Neural cell (in vitro differentiated cells): ENCODE results near the gene KCNH2. TPM values are rescaled to one million over a fixed set of nuclear protein-coding genes. Genes with fewer than 3 reads are reported as not detected.

ENCODE experiments used
- H2AFZ ChIP-seq: fragments of 200-600, 300-800 bp; sonication (generic), shearing (Covaris generic); 2 replicates; pipeline ENCODE4 v1.6.0; 2014; ENCODE audit warnings: low read depth, mild to moderate bottlenecking, antibody characterized with exemption, low read length, moderate library complexity
- H3F3A ChIP-seq: fragments of 200-600 bp; shearing (Covaris generic); 2 replicates; pipeline ENCODE4 v1.6.1; 2016; ENCODE audit warnings: mild to moderate bottlenecking, moderate library complexity, mixed read lengths, antibody characterized with exemption, low read length; ENCODE audit not compliant: insufficient read depth, poor library complexity, severe bottlenecking
- H3K27ac ChIP-seq: fragments of 200-600, 300-800 bp; sonication (generic), shearing (Covaris generic); 2 replicates; pipeline ENCODE4 v1.5.1; 2014; ENCODE audit warnings: mild to moderate bottlenecking, low read length, moderate library complexity
- H3K27me3 ChIP-seq: fragments of 300-800, 200-600 bp; sonication (generic), shearing (Covaris generic); 2 replicates; pipeline ENCODE4 v1.6.0; 2014; ENCODE audit warnings: mild to moderate bottlenecking, low read depth, low read length, moderate library complexity; ENCODE audit not compliant: insufficient read depth
- H3K36me3 ChIP-seq: fragments of 300-800, 200-600 bp; sonication (generic), shearing (Covaris generic); 2 replicates; pipeline ENCODE4 v1.5.1; 2014; ENCODE audit warnings: mild to moderate bottlenecking, antibody characterized with exemption, low read length, moderate library complexity; ENCODE audit not compliant: insufficient read depth
- H3K4me2 ChIP-seq: fragments of 300-800, 200-600 bp; sonication (generic), shearing (Covaris generic); 2 replicates; pipeline ENCODE4 v1.6.0; 2014; ENCODE audit warnings: mild to moderate bottlenecking, low read length
- H3K4me3 ChIP-seq: fragments of 300-800, 200-600 bp; sonication (generic), shearing (Covaris generic); 2 replicates; pipeline ENCODE4 v1.5.1; 2014; ENCODE audit warnings: mild to moderate bottlenecking, low read length, moderate library complexity
- H3K79me2 ChIP-seq: fragments of 200-600 bp; shearing (Covaris generic); replicated peaks from 2 replicates; pipeline ENCODE4 v1.6.0; 2014; ENCODE audit warnings: mild to moderate bottlenecking, low read length, moderate library complexity; ENCODE audit not compliant: insufficient read depth
- H3K9ac ChIP-seq: fragments of 300-800, 200-600 bp; sonication (generic), shearing (Covaris generic); 2 replicates; pipeline ENCODE4 v1.6.1; 2016; ENCODE audit warnings: mild to moderate bottlenecking, low read length, mixed read lengths
- H3K9me2 ChIP-seq: fragments of 200-600 bp; shearing (Covaris generic); 2 replicates; pipeline ENCODE4 v1.6.1; 2016; ENCODE audit warnings: mild to moderate bottlenecking, low read length, mixed read lengths; ENCODE audit not compliant: insufficient read depth
- H3K9me3 ChIP-seq: fragments of 200-600, 300-800 bp; sonication (generic), shearing (Covaris generic); 2 replicates; pipeline ENCODE4 v1.6.1; 2016; ENCODE audit warnings: mild to moderate bottlenecking, mixed run types, low read length, moderate library complexity, mixed read lengths
- H4K20me1 ChIP-seq: fragments of 200-600 bp; shearing (Covaris generic); 2 replicates; pipeline ENCODE4 v1.6.1; 2016; ENCODE audit warnings: mild to moderate bottlenecking, mixed run types; ENCODE audit not compliant: insufficient read depth
- CTCF ChIP-seq: fragments of 450-650 bp; IDR thresholded peaks from 2 replicates; pipeline ENCODE4 v1.5.1; 2014; ENCODE audit warnings: antibody characterized with exemption, mild to moderate bottlenecking, moderate library complexity; ENCODE audit not compliant: poor library complexity, severe bottlenecking
- EP300 ChIP-seq: fragments of 450-650 bp; conservative IDR thresholded peaks from 2 replicates; pipeline ENCODE4 v1.6.1; 2014; ENCODE audit warnings: antibody characterized with exemption, mild to moderate bottlenecking, moderate library complexity; ENCODE audit not compliant: poor library complexity, severe bottlenecking
- EZH2 ChIP-seq: fragments of 200-600, 300-800 bp; shearing (Covaris generic), sonication (generic); IDR thresholded peaks from 2 replicates; pipeline ENCODE4 v1.6.1; 2014; ENCODE audit warnings: antibody characterized with exemption, low read length, borderline replicate concordance, mild to moderate bottlenecking; ENCODE audit not compliant: insufficient read depth, poor library complexity, severe bottlenecking
- MXI1 ChIP-seq: fragments of 450-650 bp; conservative IDR thresholded peaks from 2 replicates; pipeline ENCODE4 v1.6.1; 2014; ENCODE audit warnings: antibody characterized with exemption, mild to moderate bottlenecking; ENCODE audit not compliant: poor library complexity, severe bottlenecking
- POLR2AphosphoS5 ChIP-seq: IDR thresholded peaks from 2 replicates; pipeline ENCODE4 v1.6.1; 2012
- RAD21 ChIP-seq: fragments of 450-650 bp; conservative IDR thresholded peaks from 2 replicates; pipeline ENCODE4 v1.6.1; 2014; ENCODE audit warnings: antibody characterized with exemption, mild to moderate bottlenecking, moderate library complexity
- REST ChIP-seq: IDR thresholded peaks from 2 replicates; pipeline ENCODE4 v1.6.1; 2012; ENCODE audit warnings: borderline replicate concordance
- SMC3 ChIP-seq: fragments of 450-650 bp; conservative IDR thresholded peaks from 2 replicates; pipeline ENCODE4 v1.6.1; 2014; ENCODE audit warnings: antibody characterized with exemption, mild to moderate bottlenecking, moderate library complexity; ENCODE audit not compliant: poor library complexity
- TAF1 ChIP-seq: IDR thresholded peaks from 2 replicates; pipeline ENCODE4 v1.6.1; 2012; ENCODE audit warnings: low read depth
- polyA plus RNA-seq: library from polyadenylated mRNA; depleted of rRNA; stranded (reverse); fragments of >200 nt; gene quantifications from 2 replicates; pipeline ENCODE4 v1.2.3, GENCODE V29; 2014

The KCNH2 gene
- polyA plus RNA-seq, 1 donor from 2014 or later, result 24.4 TPM

GRCh38 chr7:150903606-150904005, 74.5 kb downstream of the KCNH2 start:
- Histone ChIP-seq H3K27me3 (no peaks in the 10 kb centered on the region), H3K9me2 (no peaks in the 10 kb centered on the region), H2AFZ (no peak overlapping the region), H3K9ac (no peak overlapping the region), H3K4me2 (no peak overlapping the region), H4K20me1 (no peaks in the 10 kb centered on the region), H3K9me3 (no peaks in the 10 kb centered on the region), H3K36me3 (no peaks in the 10 kb centered on the region), H3K4me3 (no peak overlapping the region), H3F3A (no peaks in the 10 kb centered on the region), H3K27ac (no peak overlapping the region), H3K79me2 (no peaks in the 10 kb centered on the region)
- TF ChIP-seq SMC3, result no peak
- TF ChIP-seq MXI1, result no peak
- TF ChIP-seq TAF1, result no peak
- TF ChIP-seq RAD21, result no peak
- no peak for TF ChIP-seq EZH2
- no peak for TF ChIP-seq EP300
- no peak for TF ChIP-seq POLR2AphosphoS5
- no peak for TF ChIP-seq REST
- TF ChIP-seq CTCF, result no peak

- no peak overlapping the region for H3K4me3 ChIP-seq
- H3K27me3 ChIP-seq, result no peaks in the 10 kb centered on the region
- TF ChIP-seq EZH2, result no peak
- no peak for TF ChIP-seq REST
- TF ChIP-seq MXI1, result no peak
- no peak for TF ChIP-seq POLR2AphosphoS5
- H3F3A ChIP-seq, result no peaks in the 10 kb centered on the region
- no peaks in the 10 kb centered on the region for H3K79me2 ChIP-seq
- H4K20me1 ChIP-seq, result no peaks in the 10 kb centered on the region
- H3K36me3 ChIP-seq, result no peaks in the 10 kb centered on the region
- no peak overlapping the region for H3K9ac ChIP-seq
- H3K9me2 ChIP-seq, result no peaks in the 10 kb centered on the region
- no peak overlapping the region for H3K27ac ChIP-seq
- H3K4me2 ChIP-seq, result no peak overlapping the region
- H3K9me3 ChIP-seq, result no peaks in the 10 kb centered on the region
- H2AFZ ChIP-seq, result no peak overlapping the region
Measured at GRCh38 chr7:150902078-150903033, 75.8 kb downstream of the KCNH2 start.
